Fibroblast of villous mesenchyme (primary cell): ENCODE results near the gene ADAT1. TPM values are rescaled to one million over a fixed set of nuclear protein-coding genes. Genes with fewer than 3 reads are reported as not detected.

ENCODE experiments used
- DNase-seq: peaks from one replicate; pipeline ENCODE4 v3.0.0-alpha.2; 2010; ENCODE audit warnings: low read depth
- H3K4me3 ChIP-seq: 2 replicates; pipeline ENCODE4 v1.5.1; 2011; ENCODE audit warnings: low read depth, mild to moderate bottlenecking, low read length
- total RNA-seq: library from RNA; depleted of rRNA; stranded (reverse); fragments of >200 nt; gene quantifications from 2 replicates; pipeline ENCODE4 v1.2.3, GENCODE V29; 2012
- TF ChIP-seq, protein P1 (sequence below): IDR thresholded peaks from 2 replicates; pipeline ENCODE4 v1.5.1; 2012; ENCODE audit warnings: low read depth, mild to moderate bottlenecking, low read length; ENCODE audit not compliant: insufficient read depth

Gene ADAT1
- total RNA-seq, 1 donor, result 83.8 TPM

- no peak for DNase-seq
- H3K4me3 ChIP-seq, result no peak overlapping the region
- TF ChIP-seq, protein P1, sequence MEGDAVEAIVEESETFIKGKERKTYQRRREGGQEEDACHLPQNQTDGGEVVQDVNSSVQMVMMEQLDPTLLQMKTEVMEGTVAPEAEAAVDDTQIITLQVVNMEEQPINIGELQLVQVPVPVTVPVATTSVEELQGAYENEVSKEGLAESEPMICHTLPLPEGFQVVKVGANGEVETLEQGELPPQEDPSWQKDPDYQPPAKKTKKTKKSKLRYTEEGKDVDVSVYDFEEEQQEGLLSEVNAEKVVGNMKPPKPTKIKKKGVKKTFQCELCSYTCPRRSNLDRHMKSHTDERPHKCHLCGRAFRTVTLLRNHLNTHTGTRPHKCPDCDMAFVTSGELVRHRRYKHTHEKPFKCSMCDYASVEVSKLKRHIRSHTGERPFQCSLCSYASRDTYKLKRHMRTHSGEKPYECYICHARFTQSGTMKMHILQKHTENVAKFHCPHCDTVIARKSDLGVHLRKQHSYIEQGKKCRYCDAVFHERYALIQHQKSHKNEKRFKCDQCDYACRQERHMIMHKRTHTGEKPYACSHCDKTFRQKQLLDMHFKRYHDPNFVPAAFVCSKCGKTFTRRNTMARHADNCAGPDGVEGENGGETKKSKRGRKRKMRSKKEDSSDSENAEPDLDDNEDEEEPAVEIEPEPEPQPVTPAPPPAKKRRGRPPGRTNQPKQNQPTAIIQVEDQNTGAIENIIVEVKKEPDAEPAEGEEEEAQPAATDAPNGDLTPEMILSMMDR, result no peak
Observed at GRCh38 chr16:75576384-75576811, 46.7 kb downstream of the ADAT1 start.

- no peak overlapping the region for H3K4me3 ChIP-seq
- TF ChIP-seq, protein P1, result no peak
- DNase-seq, result no peak
Observed at GRCh38 chr16:75575958-75576357, 47.1 kb downstream of the ADAT1 start.

GRCh38 chr16:75573955-75574354 lies 49.1 kb downstream of the ADAT1 start:
- no peak for DNase-seq
- TF ChIP-seq, protein P1, result no peak
- H3K4me3 ChIP-seq, result no peak overlapping the region

DNA sequence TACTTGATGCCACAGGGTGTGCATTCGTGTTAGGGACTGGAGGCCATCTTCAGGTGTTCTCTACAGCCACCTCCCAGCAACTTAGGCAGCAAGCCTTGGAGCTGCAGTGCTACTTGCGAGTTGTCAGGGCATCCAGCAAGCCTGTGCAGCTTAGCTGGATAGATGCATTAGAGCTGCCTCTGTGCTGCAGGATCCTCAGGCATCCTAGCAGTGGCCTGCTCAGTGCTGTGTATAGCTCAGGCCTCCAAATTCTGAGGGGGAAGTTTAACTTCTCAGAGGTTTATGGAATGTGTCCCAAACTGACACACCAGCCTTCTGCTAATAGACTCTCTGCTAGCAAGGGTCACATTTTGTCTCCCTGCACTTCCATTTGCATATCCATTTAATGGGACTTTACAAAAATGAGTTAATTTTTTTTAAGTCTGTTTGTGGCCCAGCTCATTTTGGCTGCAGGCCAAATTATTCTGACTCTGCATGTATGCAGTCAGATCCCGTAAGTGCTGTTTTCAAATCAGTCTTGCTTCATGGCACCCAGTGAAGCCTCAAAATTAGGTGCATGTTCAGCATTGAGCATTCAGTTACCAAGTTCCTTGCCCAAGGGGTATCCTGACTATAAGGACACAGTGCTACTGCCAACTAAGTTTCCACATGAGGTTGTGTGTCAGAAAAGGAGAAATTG lies 50.1 kb downstream of the ADAT1 start:
- no peak for DNase-seq
- TF ChIP-seq, protein P1, result no peak
- no peak overlapping the region for H3K4me3 ChIP-seq

- H3K4me3 ChIP-seq, result no peak overlapping the region
- TF ChIP-seq, protein P1, result no peak
- no peak for DNase-seq
Observed at GRCh38 chr16:75570396-75571065, 52.5 kb downstream of the ADAT1 start.

- H3K4me3 ChIP-seq, result no peak overlapping the region
- TF ChIP-seq, protein P1, result no peak
Observed at GRCh38 chr16:75567911-75568310, 55.2 kb downstream of the ADAT1 start.

GRCh38 chr16:75566758-75567255 lies 56.3 kb downstream of the ADAT1 start:
- H3K4me3 ChIP-seq, result peak overlapping the region; percentile 71
- DNase-seq, result no peak
- TF ChIP-seq, protein P1, result no peak

More at GRCh38 chr16:75567911-75568310, 55.2 kb downstream of the ADAT1 start:
- DNase-seq, result no peak
